ENCODE measurements around the gene USP43. TPM values are rescaled to one million over a fixed set of nuclear protein-coding genes. Genes with fewer than 3 reads are reported as not detected.
"Not testable (repeated sequence)": the region's sequence is repeated elsewhere in the genome, so short reads cannot be mapped to it uniquely, and the experiment has no call there.

The USP43 gene, protein sequence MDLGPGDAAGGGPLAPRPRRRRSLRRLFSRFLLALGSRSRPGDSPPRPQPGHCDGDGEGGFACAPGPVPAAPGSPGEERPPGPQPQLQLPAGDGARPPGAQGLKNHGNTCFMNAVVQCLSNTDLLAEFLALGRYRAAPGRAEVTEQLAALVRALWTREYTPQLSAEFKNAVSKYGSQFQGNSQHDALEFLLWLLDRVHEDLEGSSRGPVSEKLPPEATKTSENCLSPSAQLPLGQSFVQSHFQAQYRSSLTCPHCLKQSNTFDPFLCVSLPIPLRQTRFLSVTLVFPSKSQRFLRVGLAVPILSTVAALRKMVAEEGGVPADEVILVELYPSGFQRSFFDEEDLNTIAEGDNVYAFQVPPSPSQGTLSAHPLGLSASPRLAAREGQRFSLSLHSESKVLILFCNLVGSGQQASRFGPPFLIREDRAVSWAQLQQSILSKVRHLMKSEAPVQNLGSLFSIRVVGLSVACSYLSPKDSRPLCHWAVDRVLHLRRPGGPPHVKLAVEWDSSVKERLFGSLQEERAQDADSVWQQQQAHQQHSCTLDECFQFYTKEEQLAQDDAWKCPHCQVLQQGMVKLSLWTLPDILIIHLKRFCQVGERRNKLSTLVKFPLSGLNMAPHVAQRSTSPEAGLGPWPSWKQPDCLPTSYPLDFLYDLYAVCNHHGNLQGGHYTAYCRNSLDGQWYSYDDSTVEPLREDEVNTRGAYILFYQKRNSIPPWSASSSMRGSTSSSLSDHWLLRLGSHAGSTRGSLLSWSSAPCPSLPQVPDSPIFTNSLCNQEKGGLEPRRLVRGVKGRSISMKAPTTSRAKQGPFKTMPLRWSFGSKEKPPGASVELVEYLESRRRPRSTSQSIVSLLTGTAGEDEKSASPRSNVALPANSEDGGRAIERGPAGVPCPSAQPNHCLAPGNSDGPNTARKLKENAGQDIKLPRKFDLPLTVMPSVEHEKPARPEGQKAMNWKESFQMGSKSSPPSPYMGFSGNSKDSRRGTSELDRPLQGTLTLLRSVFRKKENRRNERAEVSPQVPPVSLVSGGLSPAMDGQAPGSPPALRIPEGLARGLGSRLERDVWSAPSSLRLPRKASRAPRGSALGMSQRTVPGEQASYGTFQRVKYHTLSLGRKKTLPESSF
- total RNA-seq (2021): 0.26 and 0.34 TPM in 2 replicates
- Bru-seq, nascent RNA: percentile 19 among the genes with signal in this experiment
- percentile 18 among the genes with signal in this experiment for BruChase-seq, experiment 1, labeled RNA remaining after a 2-hour chase
- percentile 15 among the genes with signal in this experiment for BruChase-seq, experiment 2, labeled RNA remaining after a 6-hour chase
- long read RNA-seq: 0 reads

DNA sequence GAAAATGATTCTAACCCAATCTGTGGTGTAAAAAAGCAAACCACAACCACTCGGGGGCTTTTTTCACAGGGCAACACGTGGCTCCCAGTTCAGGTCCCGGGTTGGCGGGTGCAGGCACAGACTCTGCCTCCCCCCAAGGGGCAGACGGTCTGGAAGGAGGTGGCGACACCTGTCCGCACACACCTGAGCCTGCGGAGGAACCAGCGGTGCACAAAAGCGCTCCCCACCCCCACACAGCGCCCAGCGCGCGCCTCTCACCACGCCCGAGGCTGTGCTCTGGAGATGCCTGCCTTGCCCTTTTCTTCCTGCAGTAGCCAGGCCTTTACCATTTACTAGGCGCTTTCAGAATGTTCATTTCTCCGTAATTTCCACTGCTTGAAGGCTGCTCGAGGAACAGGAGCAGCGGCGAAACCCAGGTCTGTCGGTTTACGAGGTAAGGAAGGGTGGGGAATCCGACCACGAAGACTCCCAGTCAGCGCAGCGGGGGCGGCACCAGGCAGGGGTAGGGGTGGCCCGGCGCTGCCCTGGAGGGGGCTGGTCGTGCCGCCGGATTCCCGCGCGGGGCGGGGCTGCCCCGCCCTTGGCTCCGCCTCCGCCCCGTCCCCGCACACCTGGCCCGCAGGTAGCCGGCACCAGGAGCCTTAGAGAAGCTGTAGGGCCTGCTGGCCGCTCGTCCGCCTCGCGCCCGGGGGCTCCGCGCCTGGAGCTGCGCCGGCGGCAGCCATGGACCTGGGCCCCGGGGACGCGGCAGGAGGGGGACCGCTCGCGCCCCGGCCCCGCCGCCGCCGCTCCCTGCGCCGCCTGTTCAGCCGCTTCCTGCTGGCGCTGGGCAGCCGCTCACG is at the start of gene USP43:
TSS of gene USP43 (plus strand) at position 608 of the 842 bp plus-strand sequence. CDS start at position 724, 116 bp downstream.
- H3K36me3 ChIP-seq (ENCODE audit: insufficient read depth, low read length, poor library complexity, severe bottlenecking): no peaks in the 10 kb centered on the region
- H3K27me3 ChIP-seq (replicated peaks; ENCODE audit: insufficient read depth, low read depth, low read length, poor library complexity): peaks cover 46% of the 10 kb centered on the region
- peak; percentile 35 for DNase-seq (ENCODE audit: low spot score)
- H3K9me3 ChIP-seq (ENCODE audit: low read depth, low read length, poor library complexity, severe bottlenecking): no peaks in the 10 kb centered on the region
- intact Hi-C loops (cut with micrococcal nuclease; ENCODE audit: unreplicated experiment): no loop called here
- peak within 1 kb of the TSS; percentile 47 for H3K4me3 ChIP-seq (ENCODE audit: low read depth, low read length, poor library complexity, severe bottlenecking)
- CTCF ChIA-PET: no interaction called here
- POLR2A ChIA-PET (ENCODE audit: low non-redundant PET): no interaction called here
- no peak within 1 kb of the TSS for H3K27ac ChIP-seq (ENCODE audit: low read depth, low read length, poor library complexity, severe bottlenecking)
- TF ChIP-seq EZH2 (IDR thresholded peaks at IDR 0.05; ENCODE audit: borderline replicate concordance, low read depth, low read length, poor library complexity, severe bottlenecking): no peak
- TF ChIP-seq CTCF (conservative IDR thresholded peaks at IDR 0.05; ENCODE audit: low read depth, low read length): no peak
- no peaks in the 10 kb centered on the region for H3K4me1 ChIP-seq (ENCODE audit: insufficient read depth, low read length, poor library complexity, severe bottlenecking)
- no TSS peak for BruUV-seq (replicated peaks)

- POLR2A ChIA-PET (ENCODE audit: low non-redundant PET); H3K27me3 ChIP-seq (replicated peaks; ENCODE audit: insufficient read depth, low read depth, low read length, poor library complexity); DNase-seq (ENCODE audit: low spot score); H3K9me3 ChIP-seq (ENCODE audit: low read depth, low read length, poor library complexity, severe bottlenecking); BruUV-seq (replicated peaks); H3K4me1 ChIP-seq (ENCODE audit: insufficient read depth, low read length, poor library complexity, severe bottlenecking); H3K4me3 ChIP-seq (ENCODE audit: low read depth, low read length, poor library complexity, severe bottlenecking); intact Hi-C loops (cut with micrococcal nuclease; ENCODE audit: unreplicated experiment); H3K27ac ChIP-seq (ENCODE audit: low read depth, low read length, poor library complexity, severe bottlenecking); H3K36me3 ChIP-seq (ENCODE audit: insufficient read depth, low read length, poor library complexity, severe bottlenecking); CTCF ChIA-PET: not testable (repeated sequence)
Observed at GRCh38 chr17:9597638-9598037, 47.7 kb upstream of the USP43 start.

GRCh38 chr17:9598661-9599060 is 46.7 kb upstream of the USP43 start:
- no peak overlapping the region for H3K27ac ChIP-seq (ENCODE audit: low read depth, low read length, poor library complexity, severe bottlenecking)
- DNase-seq (ENCODE audit: low spot score): no peak
- ChIA-PET CTCF (no interaction called here), POLR2A (ENCODE audit: low non-redundant PET) (no interaction called here)
- H3K36me3 ChIP-seq (ENCODE audit: insufficient read depth, low read length, poor library complexity, severe bottlenecking): no peaks in the 10 kb centered on the region
- BruUV-seq (replicated peaks): no TSS peak
- no peaks in the 10 kb centered on the region for H3K4me1 ChIP-seq (ENCODE audit: insufficient read depth, low read length, poor library complexity, severe bottlenecking)
- H3K4me3 ChIP-seq (ENCODE audit: low read depth, low read length, poor library complexity, severe bottlenecking): no peak overlapping the region
- TF ChIP-seq CTCF (conservative IDR thresholded peaks at IDR 0.05; ENCODE audit: low read depth, low read length): no peak
- no peak for TF ChIP-seq EZH2 (IDR thresholded peaks at IDR 0.05; ENCODE audit: borderline replicate concordance, low read depth, low read length, poor library complexity, severe bottlenecking)
- no peaks in the 10 kb centered on the region for H3K9me3 ChIP-seq (ENCODE audit: low read depth, low read length, poor library complexity, severe bottlenecking)
- no peaks in the 10 kb centered on the region for H3K27me3 ChIP-seq (replicated peaks; ENCODE audit: insufficient read depth, low read depth, low read length, poor library complexity)
- intact Hi-C loops (cut with micrococcal nuclease; ENCODE audit: unreplicated experiment): no loop called here

DNA sequence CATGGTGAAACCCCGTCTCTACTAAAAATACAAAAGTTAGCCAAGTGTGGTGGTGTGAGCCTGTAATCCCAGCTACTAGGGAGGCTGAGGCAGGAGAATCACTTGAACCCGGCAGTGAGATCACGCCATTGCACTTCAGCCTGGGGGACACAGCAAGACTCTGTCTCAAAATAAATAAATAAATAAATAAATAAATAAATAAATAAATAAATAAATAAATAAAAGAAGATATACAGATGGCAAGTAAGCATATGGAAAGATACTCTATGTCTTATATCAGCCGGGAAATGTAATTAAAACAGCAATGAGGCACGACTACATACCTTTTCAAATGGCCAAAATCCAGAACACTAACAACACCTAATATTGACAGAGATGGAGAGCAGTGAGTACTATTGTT is 40.7 kb upstream of the USP43 start:
- CTCF ChIA-PET; POLR2A ChIA-PET (ENCODE audit: low non-redundant PET); H3K4me1 ChIP-seq (ENCODE audit: insufficient read depth, low read length, poor library complexity, severe bottlenecking); H3K27ac ChIP-seq (ENCODE audit: low read depth, low read length, poor library complexity, severe bottlenecking); H3K4me3 ChIP-seq (ENCODE audit: low read depth, low read length, poor library complexity, severe bottlenecking); H3K36me3 ChIP-seq (ENCODE audit: insufficient read depth, low read length, poor library complexity, severe bottlenecking); intact Hi-C loops (cut with micrococcal nuclease; ENCODE audit: unreplicated experiment); DNase-seq (ENCODE audit: low spot score); H3K9me3 ChIP-seq (ENCODE audit: low read depth, low read length, poor library complexity, severe bottlenecking); H3K27me3 ChIP-seq (replicated peaks; ENCODE audit: insufficient read depth, low read depth, low read length, poor library complexity); BruUV-seq (replicated peaks): not testable (repeated sequence)
